Naive thymus-derived CD4-positive, alpha-beta T cell (primary cell): ENCODE data around the gene LSG1. TPM values are rescaled to one million over a fixed set of nuclear protein-coding genes. Genes with fewer than 3 reads are reported as not detected.

Experiments used
- ATAC-seq: fragments of 150-1000 bp; cut with Tn5 transposase; 2 replicates; pipeline ENCODE4 v1.10.0; 2021; ENCODE audit warnings: mild to moderate bottlenecking, moderate library complexity
- CTCF ChIA-PET: fragments of 350-600 bp; sonication (Branson Sonifier 250); formaldehyde crosslinking; loops from one replicate; lab custom pipeline; 2021; ENCODE audit warnings: antibody characterized with exemption; lab: Charles Lee
- POLR2A ChIA-PET: fragments of 350-600 bp; sonication (Branson Sonifier 250); formaldehyde crosslinking; loops from one replicate; lab custom pipeline; 2021; ENCODE audit warnings: antibody characterized with exemption, inconsistent platforms; lab: Charles Lee
- DNase-seq, 9 donors: peaks; one replicate each; pipeline versions ENCODE4 v3.0.0 to v3.0.0-alpha.2; 2020 to 2022; ENCODE audit warnings: mixed read lengths in 1 of 9
- H3K27ac ChIP-seq: one replicate; pipeline ENCODE4 v1.7.0; 2013; ENCODE audit warnings: mild to moderate bottlenecking, low read depth, low read length, moderate library complexity
- H3K27me3 ChIP-seq, 2 donors: one replicate each; pipeline ENCODE4 v1.7.0; 2013; ENCODE audit warnings: low read length in 2 of 2, mild to moderate bottlenecking in 2 of 2, moderate library complexity in 2 of 2; ENCODE audit not compliant: control insufficient read depth in 2 of 2, insufficient read depth in 2 of 2
- H3K36me3 ChIP-seq, 3 experiments: 1 replicate in 2 of 3; 2 replicates in 1 of 3; pipeline ENCODE4 v1.7.0; 2013; ENCODE audit warnings: low read length in 3 of 3, mild to moderate bottlenecking in 3 of 3, moderate library complexity in 1 of 3; ENCODE audit not compliant: insufficient read depth in 3 of 3, control insufficient read depth in 2 of 3
- H3K4me1 ChIP-seq, 2 donors: one replicate each; pipeline ENCODE4 v1.7.0; 2013; ENCODE audit warnings: low read length in 2 of 2, mild to moderate bottlenecking in 2 of 2, moderate library complexity in 1 of 2; ENCODE audit not compliant: control insufficient read depth in 2 of 2, insufficient read depth in 2 of 2
- H3K4me3 ChIP-seq: 2 replicates; pipeline ENCODE4 v1.7.0; 2013; ENCODE audit warnings: mild to moderate bottlenecking, low read length
- H3K9me3 ChIP-seq, 3 experiments: 1 replicate in 2 of 3; 2 replicates in 1 of 3; pipeline ENCODE4 v1.7.0; 2013; ENCODE audit warnings: low read length in 3 of 3; ENCODE audit not compliant: control insufficient read depth in 2 of 3
- H3K27ac Mint-ChIP-seq, 9 donors: one replicate each; pipeline ENCODE4 v1.8.0; 2020 to 2022; ENCODE audit warnings: mixed read lengths in 9 of 9, mild to moderate bottlenecking in 8 of 9, moderate library complexity in 5 of 9, inconsistent platforms in 2 of 9
- H3K27me3 Mint-ChIP-seq, 5 donors: one replicate each; pipeline ENCODE4 v1.8.0; 2021 to 2022; ENCODE audit warnings: mixed read lengths in 5 of 5, mild to moderate bottlenecking in 1 of 5
- H3K36me3 Mint-ChIP-seq, 5 donors: one replicate each; pipeline ENCODE4 v1.8.0; 2020 to 2022; ENCODE audit warnings: mixed read lengths in 5 of 5, mild to moderate bottlenecking in 3 of 5, inconsistent platforms in 1 of 5
- H3K4me1 Mint-ChIP-seq, 7 donors: one replicate each; pipeline ENCODE4 v1.8.0; 2020 to 2022; ENCODE audit warnings: mixed read lengths in 7 of 7, mild to moderate bottlenecking in 3 of 7, inconsistent platforms in 1 of 7
- H3K4me3 Mint-ChIP-seq, 10 donors: one replicate each; pipeline ENCODE4 v1.8.0; 2020 to 2022; ENCODE audit warnings: mild to moderate bottlenecking in 10 of 10, mixed read lengths in 10 of 10, moderate library complexity in 6 of 10, inconsistent platforms in 2 of 10
- H3K9me3 Mint-ChIP-seq, 11 donors: one replicate each; pipeline ENCODE4 v1.8.0; 2020 to 2022; ENCODE audit warnings: mixed read lengths in 11 of 11, mild to moderate bottlenecking in 4 of 11, inconsistent platforms in 1 of 11, moderate library complexity in 1 of 11
- intact Hi-C, 2 donors: fragments of 100-400 bp; cut with micrococcal nuclease; formaldehyde crosslinking; loops; one replicate each; pipeline ENCODE4 v1.15.1; 2023
- polyA plus RNA-seq, 2 donors: library from polyadenylated mRNA; unstranded; fragments of 300-500 nt; fragmentation: Illumina TruSeq; gene quantifications; one replicate each; pipeline ENCODE4 v1.2.3, GENCODE V29; 2021
- total RNA-seq, 6 experiments: library from RNA in 5 of 6; stranded (reverse) in 5 of 6; gene quantifications; 1 replicate in 5 of 6; 2 replicates in 1 of 6; pipeline ENCODE4 v1.2.3 and lab custom pipeline; 2021 to 2026

LSG1 gene
- total and polyA plus RNA-seq, 7 experiments from 2014 or later, result 18.4 to 59.2 (median 44.5) TPM

DNA sequence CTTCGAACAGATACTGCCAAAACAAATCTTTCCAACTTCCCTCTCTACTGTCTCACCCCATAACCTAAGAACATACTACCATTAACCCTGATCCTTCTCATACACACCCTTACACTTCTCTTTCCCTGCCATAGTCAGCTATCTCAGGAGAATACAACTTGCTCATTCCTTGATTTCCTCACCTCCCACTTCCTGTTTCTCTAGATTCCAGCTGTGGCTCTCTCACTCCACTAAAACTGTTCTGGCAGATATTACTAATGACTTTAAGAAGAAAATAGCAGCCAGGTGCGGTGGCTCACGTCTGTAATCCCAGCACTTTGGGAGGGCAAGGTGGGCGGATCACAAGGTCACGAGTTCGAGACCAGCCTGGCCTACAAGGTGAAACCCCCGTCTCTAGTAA, 4.6 kb downstream of the LSG1 start:
- Histone ChIP-seq H3K27me3 (no peaks in the 10 kb centered on the region), H3K4me1 (peaks cover 11 to 12% of the 10 kb centered on the region in 2 donors), H3K27ac (no peak overlapping the region), H3K4me3 (no peak overlapping the region), H3K36me3 (peaks cover 8 to 56% (median 29%) of the 10 kb centered on the region in 3 experiments), H3K9me3 (no peaks in the 10 kb centered on the region)
- Mint-ChIP-seq H3K36me3 (peaks cover 14 to 53% (median 25%) of the 10 kb centered on the region in 5 donors), H3K9me3 (no peaks in the 10 kb centered on the region), H3K27me3 (no peaks in the 10 kb centered on the region), H3K4me3 (peak overlapping the region in 1 of 10 donors; percentile 2), H3K4me1 (peaks cover 23 to 53% (median 36%) of the 10 kb centered on the region in 7 donors), H3K27ac (peak overlapping the region in 2 of 9 donors; percentile 6 to 52)
- intact Hi-C loops, result no loop called here
- CTCF ChIA-PET, result no interaction called here
- POLR2A ChIA-PET, result interaction anchor here (6.4 kb wide), 1 partner anchor 19 kb away, joined by 69 read pairs; the partner anchor contains the start of gene FAM43A
- DNase-seq (no peak), ATAC-seq (no peak)

DNA sequence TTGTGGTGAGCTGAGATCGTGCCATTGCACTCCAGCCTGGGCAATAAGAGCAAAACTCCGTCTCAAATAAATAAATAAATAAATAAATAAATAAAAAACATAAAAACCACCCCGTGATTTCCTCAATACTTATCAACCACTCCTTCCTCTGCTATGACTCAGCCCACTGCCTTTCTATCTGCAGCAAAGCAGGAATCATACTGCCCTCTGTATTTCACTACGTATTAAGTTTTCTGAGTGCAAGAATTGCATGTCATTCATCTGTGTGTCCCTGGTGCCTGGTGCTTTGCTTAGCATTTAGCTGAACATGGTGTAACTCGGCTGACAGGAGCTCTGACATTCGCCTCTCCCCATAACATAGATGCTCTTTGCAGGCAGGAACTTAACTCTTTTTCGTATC, 7.1 kb downstream of the LSG1 start:
- Mint-ChIP-seq H3K4me1 (peaks cover 23 to 50% (median 34%) of the 10 kb centered on the region in 7 donors), H3K27me3 (no peaks in the 10 kb centered on the region), H3K9me3 (no peaks in the 10 kb centered on the region), H3K36me3 (peaks cover 14 to 56% (median 33%) of the 10 kb centered on the region in 5 donors), H3K27ac (no peak overlapping the region), H3K4me3 (no peak overlapping the region)
- Histone ChIP-seq H3K4me3 (no peak overlapping the region), H3K27me3 (no peaks in the 10 kb centered on the region), H3K4me1 (no peaks in the 10 kb centered on the region), H3K36me3 (peaks cover 8 to 61% (median 29%) of the 10 kb centered on the region in 3 experiments), H3K27ac (no peak overlapping the region), H3K9me3 (no peaks in the 10 kb centered on the region)
- intact Hi-C loops, result no loop called here
- ChIA-PET CTCF (no interaction called here), POLR2A (interaction anchor here (0.6 to 1.4 kb wide), 2 partner anchors 11 to 14 kb away, joined by 3 to 4 read pairs; no protein-coding TSS in a partner anchor)
- DNase-seq, result no peak
- peak; percentile 59 for ATAC-seq

- no peaks in the 10 kb centered on the region for H3K27me3 Mint-ChIP-seq
- H3K27ac Mint-ChIP-seq, result no peak overlapping the region
- H3K4me3 Mint-ChIP-seq, result peak overlapping the region in 1 of 10 donors; percentile 16
- Histone ChIP-seq H3K27me3 (no peaks in the 10 kb centered on the region), H3K4me1 (no peaks in the 10 kb centered on the region), H3K36me3 (peaks cover 24 to 75% (median 32%) of the 10 kb centered on the region in 3 experiments), H3K4me3 (no peak overlapping the region), H3K27ac (no peak overlapping the region), H3K9me3 (no peaks in the 10 kb centered on the region)
- CTCF ChIA-PET, result no interaction called here
- POLR2A ChIA-PET, result interaction anchor here (0.8 to 1.2 kb wide), 2 partner anchors 8 to 160 kb away, joined by 3 to 4 read pairs; no protein-coding TSS in a partner anchor
- H3K36me3 Mint-ChIP-seq, result peaks cover 15 to 56% (median 47%) of the 10 kb centered on the region in 5 donors
- no peaks in the 10 kb centered on the region for H3K9me3 Mint-ChIP-seq
- ATAC-seq (no peak), DNase-seq (no peak)
- intact Hi-C loops, result no loop called here
- peaks cover 9 to 32% (median 21%) of the 10 kb centered on the region in 7 donors for H3K4me1 Mint-ChIP-seq
These were observed 10.0 kb downstream of the LSG1 start for GRCh38 chr3:194661946-194662345.

DNA sequence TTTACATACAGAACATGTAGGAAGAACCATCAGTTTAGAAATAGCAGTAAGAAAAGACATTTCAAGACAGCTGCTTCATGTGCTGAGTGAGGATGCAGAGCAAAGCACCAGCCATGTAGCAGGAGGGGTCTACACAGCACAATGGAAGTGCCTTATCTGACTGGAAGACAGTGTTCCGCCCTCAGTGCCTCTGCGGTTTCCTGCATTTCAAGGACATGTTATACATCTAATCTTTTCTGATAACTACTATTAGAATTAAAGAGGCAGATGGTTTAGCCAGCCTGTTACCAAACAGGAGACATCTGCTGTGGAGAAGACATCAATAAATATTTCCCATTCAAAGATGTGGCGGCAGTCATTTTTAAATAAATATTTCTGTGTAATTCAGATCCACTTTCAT, 10.6 kb downstream of the LSG1 start:
- Mint-ChIP-seq H3K4me1 (peaks cover 9 to 32% (median 21%) of the 10 kb centered on the region in 7 donors), H3K4me3 (peak overlapping the region in 2 of 10 donors; percentile 11 to 42), H3K9me3 (peaks cover 0 to 1% (median 0%) of the 10 kb centered on the region in 11 donors), H3K27ac (peak overlapping the region in 3 of 9 donors; percentile 44 to 65 (median 57)), H3K27me3 (no peaks in the 10 kb centered on the region), H3K36me3 (peaks cover 15 to 58% (median 42%) of the 10 kb centered on the region in 5 donors)
- ChIA-PET CTCF (interaction anchor here (1.0 kb wide), 1 partner anchor 10 kb away, joined by 5 read pairs; no protein-coding TSS in a partner anchor), POLR2A (interaction anchor here (0.8 to 1.2 kb wide), 2 partner anchors 8 to 161 kb away, joined by 3 to 4 read pairs; no protein-coding TSS in a partner anchor)
- ATAC-seq (peak; percentile 60), DNase-seq (no peak)
- Histone ChIP-seq H3K36me3 (peaks cover 19 to 69% (median 30%) of the 10 kb centered on the region in 3 experiments), H3K9me3 (no peaks in the 10 kb centered on the region), H3K4me3 (no peak overlapping the region), H3K27me3 (no peaks in the 10 kb centered on the region), H3K27ac (no peak overlapping the region), H3K4me1 (no peaks in the 10 kb centered on the region)
- intact Hi-C loops, result no loop called here

GRCh38 chr3:194659778-194660177, 12.2 kb downstream of the LSG1 start:
- Histone ChIP-seq H3K36me3 (peaks cover 15 to 59% (median 16%) of the 10 kb centered on the region in 3 experiments), H3K4me3 (no peak overlapping the region), H3K27ac (no peak overlapping the region), H3K9me3 (no peaks in the 10 kb centered on the region), H3K27me3 (no peaks in the 10 kb centered on the region), H3K4me1 (no peaks in the 10 kb centered on the region)
- Mint-ChIP-seq H3K4me3 (no peak overlapping the region), H3K9me3 (peaks cover 0 to 1% (median 0%) of the 10 kb centered on the region in 11 donors), H3K27me3 (no peaks in the 10 kb centered on the region), H3K36me3 (peaks cover 5 to 48% (median 33%) of the 10 kb centered on the region in 5 donors), H3K27ac (no peak overlapping the region), H3K4me1 (peaks cover 9 to 24% (median 20%) of the 10 kb centered on the region in 7 donors)
- ChIA-PET CTCF (no interaction called here), POLR2A (no interaction called here)
- intact Hi-C loops, result no loop called here
- DNase-seq (no peak), ATAC-seq (no peak)

- H3K4me1 Mint-ChIP-seq, result peaks cover 9 to 32% (median 28%) of the 10 kb centered on the region in 7 donors
- Histone ChIP-seq H3K27ac (no peak overlapping the region), H3K9me3 (no peaks in the 10 kb centered on the region), H3K4me1 (no peaks in the 10 kb centered on the region), H3K4me3 (no peak overlapping the region), H3K27me3 (no peaks in the 10 kb centered on the region), H3K36me3 (peaks cover 14 to 61% (median 16%) of the 10 kb centered on the region in 3 experiments)
- intact Hi-C loops, result no loop called here
- ChIA-PET POLR2A (interaction anchor here (0.9 kb wide), 1 partner anchor 10 kb away, joined by 3 read pairs; no protein-coding TSS in a partner anchor), CTCF (interaction anchor here (0.5 kb wide), 1 partner anchor 11 kb away, joined by 3 read pairs; no protein-coding TSS in a partner anchor)
- peaks cover 5 to 52% (median 41%) of the 10 kb centered on the region in 5 donors for H3K36me3 Mint-ChIP-seq
- ATAC-seq (no peak), DNase-seq (no peak)
- H3K9me3 Mint-ChIP-seq, result peaks cover 0 to 1% (median 0%) of the 10 kb centered on the region in 11 donors
- no peak overlapping the region for H3K27ac Mint-ChIP-seq
- no peaks in the 10 kb centered on the region for H3K27me3 Mint-ChIP-seq
- no peak overlapping the region for H3K4me3 Mint-ChIP-seq
These were observed 13.3 kb downstream of the LSG1 start for GRCh38 chr3:194658477-194659242.
